Right renal cortex interstitium (tissue), 3 donors: ENCODE measurements around the gene MLLT3. TPM values are rescaled to one million over a fixed set of nuclear protein-coding genes. Genes with fewer than 3 reads are reported as not detected.

Source experiments
- DNase-seq, 3 donors: peaks; one replicate each; pipeline ENCODE4 v3.0.0-alpha.2; 2013; ENCODE audit warnings: low read depth in 3 of 3, low spot score in 2 of 3
- polyA plus RNA-seq, 3 donors: library from polyadenylated mRNA; unstranded; fragments of 120-200 nt; gene quantifications; one replicate each; pipeline ENCODE4 v1.2.1, GENCODE V29; 2013; ENCODE audit not compliant: insufficient read length in 3 of 3

Gene MLLT3
- polyA plus RNA-seq, 3 donors = 32.4 to 40.2 (median 36.6) TPM

DNA sequence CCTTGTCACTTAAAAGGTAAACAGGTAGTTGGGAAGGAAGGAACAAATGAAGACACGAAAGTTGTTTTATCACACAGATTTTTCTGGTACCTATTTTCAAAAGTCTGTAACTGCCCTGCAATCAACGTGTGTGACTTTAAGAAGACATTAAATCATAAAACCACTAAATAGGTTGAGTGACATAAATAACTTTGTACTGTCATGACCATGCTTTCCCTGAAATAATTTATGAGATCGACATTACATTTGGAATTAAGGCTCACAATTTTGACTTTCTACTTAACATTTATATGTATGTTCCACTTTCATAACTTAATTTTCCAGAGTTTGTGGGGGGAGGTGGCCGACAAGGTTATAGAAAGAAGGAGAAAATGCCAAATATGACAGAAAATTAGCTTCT, 181.1 kb downstream of the MLLT3 start:
- no peak for DNase-seq

DNA sequence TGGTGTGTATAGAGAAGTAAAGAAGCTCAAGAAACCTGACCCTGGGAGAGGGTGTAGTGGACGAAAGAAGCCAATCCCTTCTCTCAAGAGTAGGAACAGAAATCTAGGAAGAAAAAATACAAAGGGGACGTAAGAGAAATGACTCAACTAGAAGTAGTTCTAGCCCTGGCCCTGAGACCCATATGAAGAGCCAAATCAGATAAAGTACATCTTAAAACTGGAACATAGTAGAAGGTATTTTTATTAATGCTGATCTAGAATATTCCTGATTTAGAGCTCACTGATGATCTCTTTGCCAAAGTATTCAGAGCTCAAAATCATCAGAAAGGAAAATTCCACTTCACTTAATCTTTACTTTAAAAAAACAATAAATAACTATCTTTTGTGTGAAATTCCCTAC, 184.8 kb downstream of the MLLT3 start:
- no peak for DNase-seq

DNA sequence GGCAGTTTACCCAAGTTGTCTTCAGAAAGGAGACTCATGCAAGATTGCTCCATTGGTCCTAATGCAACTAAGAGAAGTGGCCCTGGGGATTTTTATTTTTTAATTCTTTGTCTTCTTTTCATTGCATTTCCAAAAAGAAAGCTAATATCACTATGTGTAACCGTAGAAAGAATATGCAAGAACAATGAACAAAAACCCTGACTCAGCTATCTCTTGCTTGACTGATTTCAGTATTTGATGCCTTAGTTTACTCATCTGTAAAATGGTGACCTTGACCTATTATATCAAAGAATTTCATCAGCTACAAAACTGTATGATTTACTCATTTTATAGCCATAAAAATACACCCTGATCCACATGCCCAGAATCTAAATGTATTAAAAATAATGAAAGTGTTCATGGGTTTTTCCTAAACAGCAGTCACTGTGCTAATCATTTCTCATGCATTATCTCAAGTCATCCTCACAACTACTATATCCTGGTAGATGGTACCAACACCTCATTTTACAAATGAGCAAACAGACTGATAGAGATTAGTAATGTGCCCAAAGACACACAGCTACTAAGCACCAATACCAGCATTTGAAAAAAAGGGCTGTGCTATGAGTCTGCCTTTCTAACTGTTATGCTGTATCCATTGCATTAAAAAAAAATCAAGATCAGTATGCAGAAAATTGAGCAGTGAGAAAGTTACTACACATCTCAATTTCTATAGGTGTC, 185.7 kb downstream of the MLLT3 start:
- DNase-seq = no peak

DNA sequence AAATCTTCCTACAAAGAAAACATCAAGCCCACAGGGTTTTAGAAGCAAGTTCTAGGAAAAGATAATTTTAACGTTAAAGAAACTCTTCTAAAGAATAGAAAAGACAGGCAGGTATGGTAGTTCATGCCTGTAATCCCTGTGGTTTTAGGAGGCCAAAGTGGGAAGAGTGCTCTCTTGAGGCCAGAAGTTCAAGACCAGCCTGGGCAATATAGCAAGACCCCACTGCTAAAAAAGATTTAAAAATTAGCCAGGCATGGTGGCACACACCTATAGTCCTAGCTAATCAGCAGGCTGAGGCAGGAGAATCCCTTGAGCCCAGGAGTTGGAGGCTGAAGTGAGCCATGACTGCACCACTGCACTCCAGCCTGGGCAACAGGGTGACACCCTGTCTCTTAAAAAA, 193.3 kb downstream of the MLLT3 start:
- DNase-seq = no peak

DNA sequence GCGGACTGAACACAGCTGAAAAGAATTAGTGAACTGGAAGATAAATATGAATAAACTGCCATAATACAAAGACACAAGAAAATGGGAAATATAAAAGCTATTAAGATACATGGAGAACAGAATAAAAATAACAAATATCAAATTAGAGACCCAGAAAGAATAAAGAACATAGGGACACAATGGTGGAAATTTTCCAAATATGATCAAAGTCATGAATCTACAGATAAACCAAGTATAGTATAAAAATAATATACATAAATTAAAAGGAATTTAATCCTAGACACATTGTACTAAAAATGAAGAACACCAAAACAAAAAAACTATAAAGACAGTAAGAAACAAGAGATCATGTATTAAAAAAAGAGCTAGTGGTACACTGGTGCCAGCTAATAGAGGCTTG, 194.9 kb downstream of the MLLT3 start:
- DNase-seq = no peak

DNA sequence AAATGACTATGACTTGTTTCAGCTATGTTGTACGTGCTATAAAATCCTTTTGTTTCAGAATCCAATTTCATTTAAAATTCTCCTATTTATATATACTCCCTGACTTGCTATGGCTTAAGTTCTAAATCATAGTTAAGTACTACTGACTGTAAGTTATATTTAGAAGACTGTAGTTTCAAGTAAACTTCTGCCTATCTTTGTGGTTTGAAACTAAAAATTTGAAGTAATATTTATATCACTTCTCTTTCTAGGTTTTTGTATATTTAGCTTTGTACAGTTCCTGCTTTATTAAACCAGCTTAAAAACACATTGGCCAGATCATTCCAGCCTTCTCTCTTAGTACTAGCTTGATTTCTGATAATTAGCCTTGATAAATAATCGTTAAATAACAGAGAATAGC, 196.3 kb downstream of the MLLT3 start:
- DNase-seq = no peak

DNA sequence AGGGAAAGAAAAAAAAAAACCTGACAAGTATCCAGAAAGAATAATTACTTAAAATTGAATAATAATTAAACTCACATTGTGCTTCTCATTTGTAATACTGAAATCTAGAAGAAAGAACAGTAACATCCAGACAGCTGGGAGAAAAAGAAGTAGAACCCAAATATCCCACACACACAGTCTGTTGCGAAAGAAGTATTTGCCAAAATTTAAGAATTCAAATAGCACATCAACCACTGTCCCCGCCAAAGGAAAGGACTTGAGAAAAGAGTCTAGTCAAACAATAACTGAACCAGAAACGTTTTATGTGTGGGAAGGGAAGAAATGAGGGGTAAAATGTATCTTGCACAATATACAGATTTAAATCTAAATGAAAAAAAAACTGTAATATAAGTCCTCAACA, 202.8 kb downstream of the MLLT3 start:
- no peak for DNase-seq

DNA sequence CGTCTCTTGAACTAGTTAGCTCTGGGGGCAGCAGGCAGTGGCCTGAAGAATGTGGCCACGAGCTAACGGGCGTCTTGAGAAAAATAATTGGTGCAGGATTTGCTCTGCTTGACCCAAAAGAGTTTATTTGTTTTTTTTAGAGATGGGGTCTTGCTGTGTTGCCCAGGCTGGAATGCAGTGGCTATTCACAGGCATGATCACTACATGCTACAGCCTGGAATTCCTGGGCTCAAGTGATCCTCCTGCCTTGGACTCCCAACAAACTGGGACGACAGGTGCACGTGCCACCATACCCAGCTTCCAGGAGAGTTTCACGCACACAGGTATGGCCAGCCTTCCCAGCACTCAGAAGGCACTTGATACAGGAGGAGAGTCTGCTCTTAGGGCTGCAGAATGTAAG, 203.8 kb downstream of the MLLT3 start:
- no peak for DNase-seq

DNA sequence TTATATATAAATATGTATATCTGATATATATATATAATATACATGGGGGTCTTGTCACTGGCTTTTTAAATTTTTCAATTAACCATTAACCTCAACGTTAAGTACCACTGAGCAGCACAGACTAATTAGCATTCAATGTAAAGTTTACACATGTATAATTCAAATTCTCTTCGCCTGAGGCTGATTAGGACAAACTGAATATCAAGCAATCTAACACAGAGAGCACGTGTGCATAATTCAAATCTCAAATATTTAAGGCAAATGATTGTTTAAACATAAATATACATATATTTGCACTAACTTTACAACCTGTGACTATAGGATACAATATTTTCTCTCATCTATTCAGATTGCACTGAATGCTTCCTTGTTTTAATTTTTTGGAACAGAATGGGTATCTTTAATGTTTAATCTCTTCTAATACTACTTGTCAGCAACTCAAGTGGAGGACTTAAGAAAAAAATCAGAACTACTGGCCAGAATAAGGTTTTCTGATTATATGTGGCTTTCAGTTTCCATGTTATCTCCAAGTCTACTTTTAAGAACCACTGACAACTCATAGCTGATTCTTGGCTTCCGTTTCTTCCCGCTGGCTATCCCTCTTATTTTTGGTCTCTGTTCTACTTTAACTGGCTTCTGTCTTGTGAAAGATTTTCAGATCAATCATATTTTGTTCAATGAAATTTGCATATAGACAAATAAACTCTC, 204.8 kb downstream of the MLLT3 start:
- DNase-seq = no peak

DNA sequence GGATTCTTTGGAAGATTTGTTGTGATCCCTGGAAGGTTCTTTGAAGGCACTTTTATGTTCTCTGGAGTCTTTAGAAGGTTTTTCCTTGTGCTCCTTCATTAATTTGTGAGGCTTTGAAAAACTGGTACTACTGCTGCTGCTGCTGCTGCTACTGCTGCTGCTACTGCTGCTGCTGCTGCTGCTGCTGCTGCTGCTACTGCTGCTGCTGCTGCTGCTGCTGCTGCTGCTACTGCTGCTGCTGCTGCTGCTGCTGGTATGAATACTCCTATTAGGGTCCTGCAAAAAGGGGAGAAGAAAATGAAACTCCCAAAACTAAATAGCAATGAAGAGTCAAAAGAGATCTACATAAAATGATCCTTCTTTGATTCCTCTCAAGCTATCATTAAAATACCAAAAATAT, 208.1 kb downstream of the MLLT3 start:
- DNase-seq = no peak

DNA sequence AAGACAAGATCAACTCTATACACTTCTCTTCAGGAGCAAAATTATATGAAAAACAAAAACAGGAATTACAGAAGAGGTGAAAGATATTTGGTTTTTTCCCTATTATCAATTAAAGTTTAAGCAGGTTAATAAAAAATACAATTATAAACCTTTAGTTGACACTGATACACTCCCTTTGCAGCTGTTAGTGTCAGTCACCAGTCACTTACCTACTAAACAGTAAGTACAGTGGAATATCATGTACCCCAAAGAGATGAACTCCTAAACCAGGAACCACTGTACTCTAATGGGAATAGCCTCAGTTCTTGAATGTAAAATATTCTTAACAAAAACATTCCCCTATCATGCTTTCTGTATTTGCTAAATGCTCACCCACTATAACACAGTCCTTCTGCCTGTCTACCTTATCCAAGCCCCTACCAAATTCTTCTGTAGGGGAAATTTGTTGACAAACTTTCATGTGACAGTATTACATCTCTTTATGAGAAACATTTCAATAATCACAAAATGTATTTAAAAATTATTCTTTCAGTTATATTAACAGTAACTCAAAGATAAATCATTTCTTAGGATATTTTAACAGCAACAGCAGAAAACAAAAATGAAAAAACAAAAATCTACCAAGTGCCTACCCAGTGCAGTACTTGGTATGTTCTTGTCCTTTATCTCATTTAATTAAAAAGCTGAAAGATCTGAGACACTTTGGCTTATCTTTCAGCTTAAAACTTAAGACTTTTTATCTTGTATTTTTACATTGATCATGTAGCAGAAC, 212.8 kb downstream of the MLLT3 start:
- no peak for DNase-seq

DNA sequence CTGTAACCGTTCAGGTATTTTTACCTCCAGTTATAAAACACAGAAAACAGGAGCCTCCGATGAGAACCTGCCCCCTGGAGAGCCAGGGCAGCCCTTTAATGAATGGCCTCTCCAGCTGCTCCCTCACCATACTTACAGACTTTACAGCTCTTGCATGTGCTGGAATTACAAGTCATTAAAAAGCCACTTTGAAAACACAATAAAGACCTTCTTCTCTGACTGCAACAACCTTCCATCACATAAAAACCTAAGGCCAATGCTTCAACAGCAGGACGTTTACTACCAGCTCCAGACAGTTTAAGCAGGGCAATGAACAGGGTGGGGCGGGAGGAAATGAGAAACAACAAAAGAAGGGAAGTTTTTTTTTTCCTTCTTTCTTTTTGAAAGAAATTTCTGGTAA, 213.8 kb downstream of the MLLT3 start:
- no peak for DNase-seq

DNA sequence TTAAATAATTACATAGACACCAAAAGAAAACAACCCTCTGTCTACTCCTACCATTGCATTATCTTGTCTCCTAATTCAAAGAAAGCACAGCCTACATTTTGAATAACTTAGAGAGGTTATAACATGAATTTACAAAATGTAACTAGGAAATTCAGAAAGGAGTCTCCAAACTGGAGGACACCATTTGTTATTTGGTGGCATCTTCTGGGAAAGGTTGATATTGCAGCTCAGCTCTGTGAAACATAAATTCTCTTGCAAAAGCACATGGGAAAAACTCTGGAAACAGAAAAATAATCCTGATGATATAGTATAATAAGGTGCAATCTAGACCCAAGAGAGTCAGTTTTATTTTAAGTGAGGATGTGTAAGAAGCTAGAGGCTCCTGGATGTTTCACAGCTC, 215.3 kb downstream of the MLLT3 start:
- DNase-seq = no peak

DNA sequence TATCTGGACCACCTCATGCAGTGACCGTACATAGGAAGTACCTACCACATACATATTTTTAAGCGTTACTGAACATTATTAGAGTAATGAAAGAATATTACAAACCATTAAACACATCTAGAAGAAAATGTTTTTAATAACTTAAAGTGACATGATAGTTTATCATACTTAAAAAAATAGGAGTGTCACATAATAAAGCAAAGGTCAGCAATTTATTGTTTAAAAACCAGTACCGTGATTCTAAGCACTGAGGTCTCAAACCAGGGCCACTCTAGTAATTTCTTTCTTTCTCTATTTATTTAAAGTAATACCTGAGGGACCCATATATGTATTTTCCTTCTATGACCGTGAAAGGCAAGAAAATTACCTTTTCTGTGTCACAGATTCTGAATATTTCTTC, 216.0 kb downstream of the MLLT3 start:
- no peak for DNase-seq

DNA sequence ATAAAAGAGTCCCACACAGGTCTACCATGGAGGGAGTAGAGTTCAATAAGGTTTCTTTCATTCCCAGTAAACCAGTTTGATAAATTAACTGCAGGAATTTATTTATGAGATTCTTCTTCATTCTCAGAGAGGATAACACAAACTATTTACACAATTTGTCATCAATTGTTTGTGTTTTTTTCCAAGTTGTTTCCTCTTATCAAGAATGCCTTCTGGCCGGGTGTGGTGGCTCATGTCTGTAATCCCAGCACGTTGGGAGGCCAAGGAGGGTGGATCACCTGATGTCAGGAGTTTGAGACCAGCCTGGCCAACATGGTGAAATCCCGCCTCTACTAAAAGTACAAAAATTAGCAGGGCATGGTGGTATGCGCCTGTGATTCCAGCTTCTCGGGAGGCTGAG, 216.7 kb downstream of the MLLT3 start:
- no peak for DNase-seq

DNA sequence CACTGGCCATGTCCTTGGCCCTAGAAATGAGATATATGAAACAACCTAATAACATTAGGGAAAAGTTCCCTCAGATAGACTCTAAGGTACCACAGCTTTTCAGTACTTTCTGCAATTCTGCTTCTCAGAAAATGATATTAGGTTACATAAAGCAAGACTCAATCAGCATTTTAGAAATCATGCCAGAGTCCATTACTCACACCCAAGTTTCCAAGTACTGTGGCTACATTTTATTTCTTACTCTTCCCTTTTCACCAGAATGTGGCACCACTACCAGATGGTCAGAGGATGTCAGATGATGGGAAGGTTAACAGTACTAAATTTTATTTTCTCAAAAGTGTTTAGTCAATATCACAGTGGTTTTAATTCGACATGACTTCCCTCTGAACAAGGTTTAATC, 217.2 kb downstream of the MLLT3 start:
- no peak for DNase-seq

DNA sequence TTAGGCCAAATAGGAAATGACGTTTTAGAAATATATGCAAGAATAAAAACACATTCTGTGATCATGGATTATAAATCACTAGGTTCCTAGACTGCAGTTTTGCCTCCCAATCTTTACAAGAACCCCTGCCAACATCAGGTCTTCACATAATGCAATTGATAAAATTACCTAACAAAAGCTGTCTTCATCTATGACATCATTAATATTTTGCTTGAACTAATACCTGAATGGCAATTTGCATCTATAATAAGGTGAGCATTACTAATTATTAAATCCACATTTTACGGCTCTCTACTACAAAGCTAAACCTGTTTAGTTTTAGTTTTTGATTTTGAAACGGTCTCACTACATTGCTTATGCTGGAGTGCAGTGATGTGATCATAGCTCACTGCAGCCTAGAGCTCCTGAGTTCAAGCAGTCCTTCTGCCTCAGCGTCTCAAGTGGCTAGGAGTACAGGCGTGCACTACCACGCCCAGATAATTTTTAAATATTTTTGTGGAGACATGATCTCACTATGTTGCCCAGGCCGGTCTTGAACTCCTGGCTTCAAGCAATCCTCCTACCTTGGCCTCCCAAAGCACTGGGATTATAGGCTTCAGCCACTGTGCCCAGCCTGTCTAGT, 218.0 kb downstream of the MLLT3 start:
- DNase-seq = no peak

DNA sequence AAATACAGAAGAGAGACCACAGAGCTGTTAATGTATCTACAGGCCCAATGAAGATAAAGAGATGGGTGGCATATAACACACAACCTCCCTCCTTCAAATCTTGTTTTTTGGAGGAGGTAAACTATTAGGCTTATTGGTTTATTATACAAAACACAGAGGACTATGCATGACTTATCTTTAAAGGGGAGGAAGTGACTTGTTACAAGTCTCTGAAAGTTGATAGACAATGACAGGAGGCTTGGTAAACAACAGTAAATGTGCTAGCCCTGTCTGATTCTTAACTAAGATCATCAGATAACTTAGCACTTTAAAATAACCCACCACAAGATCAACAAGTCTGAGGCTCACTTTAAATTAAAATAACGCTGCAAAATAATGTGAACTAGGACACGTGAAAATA, 219.0 kb downstream of the MLLT3 start:
- no peak for DNase-seq

DNA sequence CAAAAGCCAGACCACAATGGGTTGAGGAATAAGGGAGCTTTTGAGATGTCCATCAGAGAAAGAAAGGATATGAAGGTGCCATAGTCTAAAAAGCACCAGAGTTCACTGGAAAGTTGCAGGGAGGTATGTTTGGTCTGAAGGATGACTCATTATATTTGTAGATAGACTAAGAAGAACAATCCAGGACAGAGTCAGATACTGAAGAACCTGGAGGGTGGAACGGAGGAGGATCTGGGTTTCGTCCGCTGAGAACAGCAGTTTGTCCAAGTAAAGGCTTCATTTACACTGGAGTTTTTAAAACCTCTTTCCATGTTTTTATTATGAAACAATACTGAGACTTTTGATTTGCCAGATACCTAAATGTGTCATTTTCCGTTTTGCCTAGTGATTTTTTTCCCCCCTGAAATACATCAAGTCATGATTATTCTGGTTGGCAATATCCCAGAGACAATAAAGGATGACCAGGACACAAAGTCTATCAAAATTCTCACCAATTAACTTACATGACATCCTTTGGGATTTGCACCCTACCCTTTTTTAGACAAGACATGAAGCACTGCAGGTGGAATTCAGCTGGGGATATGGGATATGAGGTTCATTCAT, 219.9 kb downstream of the MLLT3 start:
- no peak for DNase-seq

DNA sequence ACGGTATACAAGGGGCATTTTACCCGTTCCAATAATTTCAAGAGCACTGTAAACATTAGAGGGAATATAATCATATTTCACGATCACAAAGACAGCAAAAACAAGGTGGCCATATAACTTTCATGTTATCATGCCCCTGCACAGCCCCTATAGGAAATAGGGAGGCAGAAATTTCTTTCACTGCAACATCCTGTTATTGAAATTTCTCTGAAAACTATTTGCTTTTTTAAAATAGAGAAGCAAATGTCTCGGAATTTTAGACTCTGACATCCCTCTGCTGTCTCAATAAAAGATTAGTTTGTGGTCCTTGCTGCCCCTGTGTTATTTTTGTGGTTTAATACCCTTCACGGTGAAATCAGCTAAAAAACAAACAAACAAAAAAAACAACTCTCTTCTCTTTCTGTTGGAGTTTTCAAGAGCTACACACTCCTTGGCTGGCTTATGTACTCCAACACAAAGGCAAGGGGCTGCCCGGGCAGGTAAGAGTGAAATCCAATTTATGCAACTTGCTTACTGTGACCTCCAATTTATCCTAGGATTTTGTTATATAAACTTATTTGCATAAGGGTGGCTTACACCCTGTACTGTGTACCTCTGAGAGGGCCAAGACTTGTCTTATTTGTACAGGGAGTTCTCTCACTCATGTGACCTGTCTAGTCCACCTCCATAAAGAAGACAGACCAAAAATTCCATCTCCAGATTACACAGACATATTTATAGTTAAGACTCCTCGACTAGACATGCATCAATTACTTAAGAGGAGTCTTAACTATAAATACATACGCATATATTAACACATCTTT, 223.6 kb downstream of the MLLT3 start:
- no peak for DNase-seq
